Effector CD8-positive, alpha-beta T cell (primary cell): ENCODE measurements around the gene BRD2.
"Not testable (repeated sequence)": the region's sequence is repeated elsewhere in the genome, so short reads cannot be mapped to it uniquely, and the experiment has no call there.

ENCODE experiments used
- DNase-seq: peaks from one replicate; lab custom pipeline; 2025; lab: John Stamatoyannopoulos, UW
- total RNA-seq, 4 experiments: gene quantifications; one replicate each; lab custom pipeline; 2026; lab: John Stamatoyannopoulos, UW

The BRD2 gene
- 567 to 817 (median 724) reads per million in 4 experiments for total RNA-seq

DNA sequence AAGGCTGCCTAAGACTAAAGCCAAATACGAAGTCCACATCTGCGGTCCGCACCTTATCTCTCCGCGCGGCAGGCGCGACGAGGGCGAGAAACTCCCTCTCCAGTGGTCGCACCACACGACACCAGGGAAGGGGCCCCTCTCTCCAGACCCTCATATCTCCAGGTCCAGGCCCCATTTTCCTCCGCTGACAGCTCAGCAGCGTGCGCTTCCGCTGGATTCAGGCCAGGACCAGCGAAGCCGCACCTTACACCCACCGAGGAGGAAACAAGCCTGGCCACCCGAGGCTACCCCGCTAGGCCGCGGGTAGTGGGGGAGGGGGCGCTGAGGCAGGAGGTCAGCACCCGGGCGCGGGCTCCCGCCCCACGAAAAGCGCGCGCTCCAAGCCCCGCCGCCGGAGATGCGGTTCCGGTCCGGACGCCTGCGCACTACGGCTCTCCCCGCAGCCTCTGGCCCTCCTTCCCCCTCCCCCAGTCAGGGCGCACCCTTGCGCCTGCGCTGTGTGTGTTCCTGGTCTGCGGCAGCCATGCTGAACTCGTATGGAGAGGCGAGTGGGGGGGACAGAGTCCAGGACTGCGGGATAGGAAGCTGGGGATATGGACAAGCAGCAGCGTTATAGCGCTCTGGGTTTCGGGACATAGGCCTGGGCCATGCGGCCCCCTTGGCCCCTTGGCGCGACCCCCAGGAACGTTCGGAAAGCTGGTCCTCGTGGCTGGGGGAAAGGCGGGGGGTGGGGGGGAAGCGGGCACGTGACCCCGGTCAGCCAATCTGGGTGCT, at the start of gene BRD2:
TSS of gene BRD2 (plus strand) at position 502 of the 774 bp plus-strand sequence. CDS start 4,305 bp downstream, outside the sequence.
- DNase-seq = peak; percentile 95

- DNase-seq = no peak
Observed at GRCh38 chr6:32920715-32921114, 47.7 kb upstream of the BRD2 start.

DNA sequence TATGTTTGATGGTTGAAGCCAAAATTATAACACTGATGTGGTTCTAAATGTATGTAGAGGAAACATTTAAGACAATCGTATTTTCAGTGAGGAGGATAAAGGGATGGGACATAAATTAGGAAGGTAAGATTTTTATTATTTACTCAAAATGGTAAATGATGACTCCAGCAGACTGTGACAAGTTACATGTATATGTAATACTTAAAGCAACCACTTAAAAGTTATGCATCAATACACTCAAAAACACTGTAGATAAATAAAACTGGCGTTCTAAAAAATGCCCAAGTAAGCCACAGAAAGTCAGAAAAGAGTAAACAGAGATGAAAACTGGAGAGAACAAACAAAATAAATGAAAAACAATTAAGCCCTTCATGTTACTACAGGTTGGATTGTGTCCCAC, 46.3 kb upstream of the BRD2 start:
- no peak for DNase-seq

- DNase-seq = no peak
Observed at GRCh38 chr6:32931211-32931610, 37.2 kb upstream of the BRD2 start.

- DNase-seq = no peak
Observed at GRCh38 chr6:32932132-32932868, 36.1 kb upstream of the BRD2 start.

DNA sequence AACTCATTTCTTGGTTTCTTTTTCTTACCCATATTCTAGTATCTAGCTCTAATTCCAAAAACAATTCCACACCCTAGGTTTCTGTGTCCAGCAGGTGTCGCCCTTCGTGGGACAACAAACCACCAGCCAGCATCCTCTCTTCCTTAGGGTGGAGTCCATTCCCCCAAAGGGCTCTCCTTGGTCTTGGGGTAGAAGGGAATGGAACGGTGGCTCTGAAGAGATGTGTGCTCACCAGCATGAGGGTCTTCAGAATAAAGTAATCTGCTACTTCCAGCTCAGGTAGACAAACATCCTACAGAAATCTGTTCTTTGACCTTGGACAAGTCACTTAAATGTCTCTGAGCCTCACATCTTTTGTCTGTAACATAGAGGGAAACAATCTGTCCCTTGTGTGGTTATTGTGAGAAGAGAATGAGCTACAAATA, 34.7 kb upstream of the BRD2 start:
- peak; percentile 72 for DNase-seq

DNA sequence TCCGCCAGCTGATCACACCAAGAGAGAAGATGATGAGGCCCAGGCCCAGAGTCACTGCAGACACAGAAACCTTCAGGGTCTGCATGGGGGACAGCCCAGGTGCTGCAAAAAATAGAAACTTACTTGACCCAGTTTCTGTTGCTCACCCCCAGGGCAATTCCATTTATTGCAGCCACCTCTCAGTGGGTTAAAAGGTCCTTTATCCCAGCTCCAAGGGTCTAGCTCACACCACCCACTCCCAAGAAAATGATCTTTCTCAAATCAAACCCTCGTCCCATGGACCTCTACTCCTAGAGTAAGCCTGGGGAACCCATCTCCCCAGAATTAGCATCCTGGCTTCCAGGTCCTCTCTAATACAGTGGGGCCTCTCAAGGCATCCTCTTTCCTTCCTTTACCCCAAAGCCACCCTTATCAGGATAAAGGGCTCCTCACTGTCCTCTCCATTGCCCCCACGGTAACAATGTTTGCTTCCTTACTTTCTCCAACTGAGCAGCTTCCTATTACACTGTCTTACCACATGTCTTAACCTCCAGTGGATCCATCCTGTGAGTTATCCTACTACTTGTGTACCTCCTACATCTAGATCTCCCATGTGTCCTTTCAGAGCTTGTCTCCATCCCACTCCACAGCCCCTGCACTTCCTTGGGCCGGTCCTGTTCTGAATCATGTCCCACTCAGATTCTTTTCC, 32.7 kb upstream of the BRD2 start:
- DNase-seq = no peak

DNA sequence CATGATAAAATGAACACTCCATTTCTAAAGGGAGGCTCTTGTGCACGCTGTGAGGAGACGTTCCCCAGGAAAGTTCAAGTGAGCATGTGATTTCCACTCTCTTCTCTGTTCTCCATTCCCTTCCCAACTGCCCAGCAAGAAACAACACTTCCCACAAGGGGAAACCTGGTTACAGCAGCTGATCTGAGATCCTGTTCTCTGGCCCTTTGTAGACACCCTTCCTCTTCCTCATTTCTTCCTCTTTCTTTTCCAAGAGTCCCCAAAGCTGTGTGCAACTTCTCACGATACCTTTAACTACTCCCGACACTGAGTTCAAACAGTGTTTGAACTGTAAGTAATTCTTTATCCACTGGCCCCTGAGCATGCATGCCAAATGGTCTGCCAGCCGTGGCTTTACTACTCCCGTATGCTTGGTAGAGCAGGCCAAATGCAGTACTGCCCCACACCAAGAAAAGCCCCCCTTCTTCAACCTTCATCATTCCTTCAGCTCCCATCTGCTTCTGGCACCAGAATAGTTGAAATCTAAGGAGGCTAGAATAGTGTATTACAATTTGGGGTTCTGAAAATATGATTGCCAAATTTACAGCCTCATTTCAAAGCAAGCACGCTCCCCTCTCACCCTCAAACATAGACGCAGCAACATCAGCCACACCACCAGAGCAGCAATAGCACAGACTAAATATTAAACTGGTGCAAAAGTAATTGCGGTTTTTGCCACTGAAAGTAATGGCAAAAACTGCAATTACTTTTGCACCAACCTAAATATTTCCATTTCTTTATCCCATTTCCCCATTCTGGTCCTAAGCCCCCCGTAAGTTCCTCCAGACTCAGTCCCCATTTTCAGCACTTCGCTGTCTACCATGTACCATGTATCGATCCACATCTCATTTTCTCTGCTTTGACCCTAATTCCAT, 31.9 kb upstream of the BRD2 start:
- DNase-seq = no peak

- DNase-seq = no peak
Observed at GRCh38 chr6:32937230-32937633, 31.2 kb upstream of the BRD2 start.

DNA sequence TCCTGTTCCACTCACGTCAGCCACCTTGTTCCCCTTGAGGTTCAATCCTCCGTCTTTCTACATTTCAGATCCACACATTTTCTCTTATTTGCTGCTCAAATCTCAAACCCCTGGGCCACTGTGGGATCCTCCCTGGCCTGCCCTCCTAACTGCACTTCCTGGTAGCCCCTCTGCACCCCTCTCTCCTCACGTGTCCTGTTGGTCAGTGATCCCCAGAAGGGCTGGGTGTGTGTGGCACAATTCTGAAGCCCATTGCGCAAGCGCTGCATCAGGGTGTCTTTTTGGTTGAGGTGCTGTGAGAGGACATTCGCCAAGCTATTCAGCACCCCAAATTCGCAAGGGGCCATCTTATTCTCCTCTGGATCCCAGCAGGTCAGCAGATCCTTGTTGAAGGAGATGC, 29.9 kb upstream of the BRD2 start:
- DNase-seq = no peak

- peak; percentile 26 for DNase-seq
Observed at GRCh38 chr6:32940656-32941213, 27.7 kb upstream of the BRD2 start, which contains the start of gene HLA-DMB. TSS of gene HLA-DMB (minus strand) at chr6:32941028. CDS start at chr6:32940807, 221 bp downstream.

- no peak for DNase-seq
Observed at GRCh38 chr6:32941214-32941768, 27.1 kb upstream of the BRD2 start.

- not testable (repeated sequence) for DNase-seq
Observed at GRCh38 chr6:32942555-32943123, 25.8 kb upstream of the BRD2 start.

- DNase-seq = peak; percentile 6
Observed at GRCh38 chr6:32943864-32944649, 24.3 kb upstream of the BRD2 start.

- DNase-seq = no peak
Observed at GRCh38 chr6:32945108-32945760, 23.2 kb upstream of the BRD2 start.

DNA sequence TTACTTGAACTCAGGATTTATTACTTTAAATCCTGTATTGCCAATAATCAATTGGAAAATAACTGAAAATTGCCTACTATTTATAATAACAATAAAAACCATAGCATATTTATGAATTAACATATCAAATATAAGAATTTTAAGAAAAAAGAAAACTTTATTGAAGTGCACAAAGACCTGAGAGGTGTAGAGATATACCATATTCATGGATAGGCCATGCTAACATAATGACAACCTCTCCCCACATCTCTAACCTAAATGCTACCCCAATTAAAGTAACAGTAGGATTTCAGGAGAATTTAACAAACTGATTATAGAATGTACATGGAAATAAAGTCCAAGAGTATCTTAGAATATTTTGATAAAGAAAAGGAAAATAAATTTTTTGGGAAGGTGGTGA, 22.4 kb upstream of the BRD2 start:
- DNase-seq = no peak

GRCh38 chr6:32946893-32947292, 21.5 kb upstream of the BRD2 start:
- no peak for DNase-seq

- DNase-seq = peak; percentile 18
Observed at GRCh38 chr6:32947552-32948465, 20.6 kb upstream of the BRD2 start.
